Measurements from ENCODE around the gene KCNJ15. TPM values are rescaled to one million over a fixed set of nuclear protein-coding genes. Genes with fewer than 3 reads are reported as not detected.
A peak's percentile ranks its signal among the peaks of the same experiment; 100 is the strongest.

KCNJ15 gene
- total and polyA plus RNA-seq, 2 of the 13 experiments (the other 11 are each of a cell fraction or from before 2014, with no cell fraction given), result not detected

GRCh38 chr21:38249696-38250278, 7.0 kb upstream of the KCNJ15 start:
- in situ Hi-C loops (cut with HindIII; ENCODE audit: extremely low pct_ligation_motif_present, low pct_unique_long_range_greater_than_20kb) (no loop called here), intact Hi-C loops (cut with micrococcal nuclease; ENCODE audit: unreplicated experiment) (no loop called here)
- H3K79me2 ChIP-seq (ENCODE audit: insufficient read depth, low read length), result no peaks in the 10 kb centered on the region
- H3K4me1 ChIP-seq (ENCODE audit: insufficient read depth, low read length), result peaks cover 11% of the 10 kb centered on the region
- DNase-seq (ENCODE audit: low spot score) (no peak), ATAC-seq (no peak), FAIRE-seq (no peak)
- H3K27ac ChIP-seq (ENCODE audit: extremely low read length, insufficient read depth, low read length), result no peak overlapping the region
- no peak overlapping the region for H3K4me3 ChIP-seq (replicated peaks in 1 of 3; ENCODE audit: insufficient read depth in 1 of 3, low read depth in 2 of 3, low read length in 3 of 3)
- H3K9me3 ChIP-seq (ENCODE audit: low read length), result 0 out of 2 replicates have a peak, but pooled peaks cover 6% of the 10 kb centered on the region
- no peak overlapping the region for H2AFZ ChIP-seq (ENCODE audit: low read length)
- no TSS peak for BruUV-seq (replicated peaks)
- TF ChIP-seq AHR (CRISPR knock-in tag; IDR thresholded peaks at IDR 0.05), result no peak
- ChIA-PET POLR2A (no interaction called here), CTCF (ENCODE audit: low intra/inter-chr PET ratio, low total read pairs) (no interaction called here)
- H3K27me3 ChIP-seq (ENCODE audit: control insufficient read depth in 1 of 2, insufficient read depth in 2 of 2, low read length in 2 of 2), result no peaks in the 10 kb centered on the region
- no peak overlapping the region for H3K4me2 ChIP-seq (ENCODE audit: low read depth, low read length)
- H3K9ac ChIP-seq (ENCODE audit: insufficient read depth, low read depth, low read length), result no peak overlapping the region
- no peaks in the 10 kb centered on the region for H3K36me3 ChIP-seq (replicated peaks in 1 of 2; ENCODE audit: control insufficient read depth in 1 of 2, insufficient read depth in 2 of 2, low read length in 2 of 2)
- WGBS (ENCODE audit: low lambda C conversion rate), result 51% methylated on average over 3 of the region's 3 CpGs
- no peaks in the 10 kb centered on the region for H4K20me1 ChIP-seq (ENCODE audit: insufficient read depth, low read length)

- no peaks in the 10 kb centered on the region for H4K20me1 ChIP-seq (ENCODE audit: insufficient read depth, low read length)
- no peaks in the 10 kb centered on the region for H3K36me3 ChIP-seq (replicated peaks in 1 of 2; ENCODE audit: control insufficient read depth in 1 of 2, insufficient read depth in 2 of 2, low read length in 2 of 2)
- H3K4me1 ChIP-seq (ENCODE audit: insufficient read depth, low read length), result peaks cover 11% of the 10 kb centered on the region
- no peaks in the 10 kb centered on the region for H3K27me3 ChIP-seq (ENCODE audit: control insufficient read depth in 1 of 2, insufficient read depth in 2 of 2, low read length in 2 of 2)
- DNase-seq (ENCODE audit: low spot score) (no peak), FAIRE-seq (no peak), ATAC-seq (peak; percentile 35; the same call in 2 of the 3 replicates)
- H3K9ac ChIP-seq (ENCODE audit: insufficient read depth, low read depth, low read length), result no peak overlapping the region
- no TSS peak for BruUV-seq (replicated peaks)
- H3K4me3 ChIP-seq (replicated peaks in 1 of 3; ENCODE audit: insufficient read depth in 1 of 3, low read depth in 2 of 3, low read length in 3 of 3), result no peak overlapping the region
- WGBS (ENCODE audit: low lambda C conversion rate), result 4% methylated on average over 7 of the region's 7 CpGs
- ChIA-PET POLR2A (no interaction called here), CTCF (ENCODE audit: low intra/inter-chr PET ratio, low total read pairs) (no interaction called here)
- no peak overlapping the region for H2AFZ ChIP-seq (ENCODE audit: low read length)
- in situ Hi-C loops (cut with HindIII; ENCODE audit: extremely low pct_ligation_motif_present, low pct_unique_long_range_greater_than_20kb), result no loop called here
- intact Hi-C loops (cut with micrococcal nuclease; ENCODE audit: unreplicated experiment), result no loop called here
- H3K9me3 ChIP-seq (ENCODE audit: low read length), result 0 out of 2 replicates have a peak, but pooled peaks cover 6% of the 10 kb centered on the region
- no peak overlapping the region for H3K27ac ChIP-seq (ENCODE audit: extremely low read length, insufficient read depth, low read length)
- no peaks in the 10 kb centered on the region for H3K79me2 ChIP-seq (ENCODE audit: insufficient read depth, low read length)
- peak overlapping the region; percentile 26; the same call in 1 of the 2 replicates for H3K4me2 ChIP-seq (ENCODE audit: low read depth, low read length)
- TF ChIP-seq RNF219 (CRISPR knock-in tag; IDR thresholded peaks at IDR 0.05), result no peak
- TF ChIP-seq ETS1 (CRISPR knock-in tag; IDR thresholded peaks at IDR 0.05), result no peak
- TF ChIP-seq ZNF580 (CRISPR knock-in tag; IDR thresholded peaks at IDR 0.05; ENCODE audit: borderline replicate concordance, low read depth), result no peak
Observed at GRCh38 chr21:38250991-38251418, 5.8 kb upstream of the KCNJ15 start.
